ENCODE data around the gene AICDA.

- TF ChIP-seq EZH2 (conservative IDR thresholded peaks at IDR 0.05; ENCODE audit: low read depth, low read length) (no peak), NONO (IDR thresholded peaks at IDR 0.05) (no peak), NONO (CRISPR knock-in tag; conservative IDR thresholded peaks at IDR 0.05) (no peak), SMC3 (IDR thresholded peaks at IDR 0.05; ENCODE audit: low read length) (no peak), SIN3A (IDR thresholded peaks at IDR 0.05; ENCODE audit: borderline replicate concordance, low read depth, low read length) (no peak)
- TF ChIP-seq, protein P1, sequence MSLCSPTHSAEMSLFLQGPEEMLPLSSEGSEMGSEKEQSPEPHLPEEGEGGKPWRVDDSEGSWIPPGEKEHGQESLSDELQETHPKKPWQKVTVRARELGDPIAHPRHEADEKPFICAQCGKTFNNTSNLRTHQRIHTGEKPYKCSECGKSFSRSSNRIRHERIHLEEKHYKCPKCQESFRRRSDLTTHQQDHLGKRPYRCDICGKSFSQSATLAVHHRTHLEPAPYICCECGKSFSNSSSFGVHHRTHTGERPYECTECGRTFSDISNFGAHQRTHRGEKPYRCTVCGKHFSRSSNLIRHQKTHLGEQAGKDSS (CRISPR knock-in tag; IDR thresholded peaks at IDR 0.05; ENCODE audit: borderline replicate concordance, low read depth), result no peak
- TF ChIP-seq, protein P2, sequence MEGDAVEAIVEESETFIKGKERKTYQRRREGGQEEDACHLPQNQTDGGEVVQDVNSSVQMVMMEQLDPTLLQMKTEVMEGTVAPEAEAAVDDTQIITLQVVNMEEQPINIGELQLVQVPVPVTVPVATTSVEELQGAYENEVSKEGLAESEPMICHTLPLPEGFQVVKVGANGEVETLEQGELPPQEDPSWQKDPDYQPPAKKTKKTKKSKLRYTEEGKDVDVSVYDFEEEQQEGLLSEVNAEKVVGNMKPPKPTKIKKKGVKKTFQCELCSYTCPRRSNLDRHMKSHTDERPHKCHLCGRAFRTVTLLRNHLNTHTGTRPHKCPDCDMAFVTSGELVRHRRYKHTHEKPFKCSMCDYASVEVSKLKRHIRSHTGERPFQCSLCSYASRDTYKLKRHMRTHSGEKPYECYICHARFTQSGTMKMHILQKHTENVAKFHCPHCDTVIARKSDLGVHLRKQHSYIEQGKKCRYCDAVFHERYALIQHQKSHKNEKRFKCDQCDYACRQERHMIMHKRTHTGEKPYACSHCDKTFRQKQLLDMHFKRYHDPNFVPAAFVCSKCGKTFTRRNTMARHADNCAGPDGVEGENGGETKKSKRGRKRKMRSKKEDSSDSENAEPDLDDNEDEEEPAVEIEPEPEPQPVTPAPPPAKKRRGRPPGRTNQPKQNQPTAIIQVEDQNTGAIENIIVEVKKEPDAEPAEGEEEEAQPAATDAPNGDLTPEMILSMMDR (CRISPR knock-in tag; IDR thresholded peaks at IDR 0.05), result no peak
Observed at GRCh38 chr12:8596561-8596960, 16.1 kb downstream of the AICDA start.
